HCT116 (cell line): ENCODE results near the gene MYPN. TPM values are rescaled to one million over a fixed set of nuclear protein-coding genes. Genes with fewer than 3 reads are reported as not detected.

ENCODE experiments used
- ATAC-seq: fragments of 200-7000 bp; cut with Tn5 transposase; 2 replicates; pipeline ENCODE4 v1.9.1; 2020; ENCODE audit warnings: mild to moderate bottlenecking, moderate library complexity
- BruUV-seq: library from RNA; stranded (reverse); fragments of 400-500 nt; replicated peaks from 2 replicates; lab custom pipeline; 2021; lab: Mats Ljungman, UMichigan
- CTCF ChIA-PET: fragments of 300-600 bp; sonication (Branson Sonifier 250); formaldehyde crosslinking; loops from one replicate; lab custom pipeline; 2021; ENCODE audit warnings: antibody characterized with exemption; lab: Charles Lee
- POLR2A ChIA-PET: fragments of 300-600, 350-600 bp; sonication (Branson Sonifier 250); formaldehyde crosslinking; loops from one replicate; lab custom pipeline; 2021; ENCODE audit warnings: antibody characterized with exemption; lab: Charles Lee
- RAD21 ChIA-PET, 2 experiments: fragments of 300-600 bp; sonication (Branson Sonifier 250); formaldehyde crosslinking; loops; one replicate each; lab custom pipeline; 2023; ENCODE audit warnings: low total read pairs in 2 of 2; ENCODE audit not compliant: uncharacterized antibody in 2 of 2, unreplicated experiment in 2 of 2, low non-redundant PET in 1 of 2; lab: Charles Lee
- DNase-seq: peaks from one replicate; pipeline ENCODE4 v3.0.0-alpha.2; 2010; ENCODE audit warnings: low read depth, low spot score
- H2AFZ ChIP-seq: fragments of 200-600 bp; shearing (Covaris generic), sonication (generic); 2 replicates; pipeline ENCODE4 v1.6.1; 2017; ENCODE audit warnings: low read depth, mixed run types, mixed read lengths, antibody characterized with exemption, low read length; ENCODE audit not compliant: poor library complexity, severe bottlenecking
- H3K27ac ChIP-seq: 2 replicates; pipeline ENCODE4 v1.5.1; 2012; ENCODE audit warnings: low read depth, low read length
- H3K27me3 ChIP-seq: fragments of 200-600 bp; sonication (generic); 2 replicates; pipeline ENCODE4 v1.6.1; 2016; ENCODE audit warnings: mixed run types, low read length, mixed read lengths; ENCODE audit not compliant: insufficient read depth
- H3K36me3 ChIP-seq, 2 experiments: fragments of 200-500 bp in 1 of 2; fragments of 200-600 bp in 1 of 2; sonication (Bioruptor generic) in 1 of 2; sonication (generic) in 1 of 2; 2 replicates each; pipeline versions ENCODE4 v1.5.1 to v1.6.1; 2014 to 2016; ENCODE audit warnings: low read length in 2 of 2, inconsistent platforms in 1 of 2, mixed read lengths in 1 of 2, mixed run types in 1 of 2; ENCODE audit not compliant: insufficient read depth in 2 of 2, control insufficient read depth in 1 of 2
- H3K4me1 ChIP-seq, 2 experiments: fragments of 200-600 bp in 1 of 2; sonication (generic) in 1 of 2; 2 replicates each; pipeline versions ENCODE4 v1.5.1 to v1.6.1; 2012 to 2017; ENCODE audit warnings: low read length in 2 of 2, inconsistent platforms in 1 of 2, mild to moderate bottlenecking in 1 of 2, mixed read lengths in 1 of 2, mixed run types in 1 of 2, moderate library complexity in 1 of 2; ENCODE audit not compliant: insufficient read depth in 2 of 2, control insufficient read depth in 1 of 2
- H3K4me2 ChIP-seq: fragments of 200-600 bp; sonication (generic); 2 replicates; pipeline ENCODE4 v1.6.1; 2017; ENCODE audit warnings: mixed run types, low read length, mixed read lengths
- H3K4me3 ChIP-seq, 2 experiments: fragments of 200-600 bp in 1 of 2; sonication (generic) in 1 of 2; replicated peaks in 1 of 2; 2 replicates each; pipeline ENCODE4 v1.5.1; 2011 to 2016; ENCODE audit warnings: low read length in 2 of 2, control low read depth in 1 of 2, low read depth in 1 of 2, mild to moderate bottlenecking in 1 of 2, mixed read lengths in 1 of 2, mixed run types in 1 of 2
- H3K79me2 ChIP-seq: fragments of 200-600 bp; sonication (generic); 2 replicates; pipeline ENCODE4 v1.6.1; 2017; ENCODE audit warnings: mild to moderate bottlenecking, mixed run types, low read length, moderate library complexity, mixed read lengths; ENCODE audit not compliant: insufficient read depth
- H3K9ac ChIP-seq: fragments of 200-600 bp; sonication (generic); 2 replicates; pipeline ENCODE4 v1.6.1; 2016; ENCODE audit warnings: low read length, mixed read lengths
- H3K9me2 ChIP-seq: fragments of 200-600 bp; sonication (generic), shearing (Covaris generic); 2 replicates; pipeline ENCODE4 v1.6.1; 2017; ENCODE audit warnings: mixed run types, mild to moderate bottlenecking, moderate library complexity; ENCODE audit not compliant: insufficient read depth
- H3K9me3 ChIP-seq, 2 experiments: fragments of 200-500 bp in 1 of 2; fragments of 200-600 bp in 1 of 2; sonication (Bioruptor generic) in 1 of 2; sonication (generic) in 1 of 2; 2 replicates each; pipeline ENCODE4 v1.6.1; 2014 to 2017; ENCODE audit warnings: low read length in 2 of 2, mixed read lengths in 2 of 2, inconsistent platforms in 1 of 2, low read depth in 1 of 2, mild to moderate bottlenecking in 1 of 2, mixed run types in 1 of 2, moderate library complexity in 1 of 2; ENCODE audit not compliant: control insufficient read depth in 1 of 2, insufficient read depth in 1 of 2
- H4K20me1 ChIP-seq: fragments of 200-600 bp; sonication (generic), shearing (Covaris generic); 2 replicates; pipeline ENCODE4 v1.6.1; 2017; ENCODE audit warnings: mixed run types, mild to moderate bottlenecking, moderate library complexity; ENCODE audit not compliant: insufficient read depth
- POLR2AphosphoS5 ChIP-seq: IDR thresholded peaks from 2 replicates; pipeline ENCODE4 v1.6.1; 2011; ENCODE audit warnings: mild to moderate bottlenecking, low read depth, low read length, moderate library complexity
- RAD21 ChIP-seq: IDR thresholded peaks from 2 replicates; pipeline ENCODE4 v1.6.1; 2012; ENCODE audit warnings: low read depth, mild to moderate bottlenecking
- SP1 ChIP-seq: IDR thresholded peaks from 2 replicates; pipeline ENCODE4 v1.6.1; 2012; ENCODE audit warnings: low read depth
- ZBTB33 ChIP-seq: IDR thresholded peaks from 2 replicates; pipeline ENCODE4 v1.6.1; 2011; ENCODE audit warnings: mild to moderate bottlenecking, low read length, moderate library complexity; ENCODE audit not compliant: insufficient replicate concordance; ENCODE audit errors: extremely low read depth
- intact Hi-C: fragments of 100-400 bp; cut with micrococcal nuclease; formaldehyde crosslinking; loops from 2 replicates; pipeline ENCODE4 v1.10.0; 2022
- total RNA-seq: library from RNA; stranded (reverse); gene quantifications from one replicate; pipeline ENCODE4 v1.2.1, GENCODE V29; 2021; ENCODE audit not compliant: unreplicated experiment

Gene MYPN
- total RNA-seq, 1 experiment from 2014 or later = 0.34 TPM

GRCh38 chr10:68163735-68164134, 54.4 kb downstream of the MYPN start:
- CTCF ChIA-PET = no interaction called here
- H2AFZ ChIP-seq = no peak overlapping the region
- ATAC-seq = no peak
- H3K4me2 ChIP-seq = no peak overlapping the region
- no peak overlapping the region for H3K27ac ChIP-seq
- BruUV-seq = no TSS peak
- no peaks in the 10 kb centered on the region for H3K27me3 ChIP-seq
- H3K9me2 ChIP-seq = no peaks in the 10 kb centered on the region
- no peak overlapping the region for H3K9ac ChIP-seq
- RAD21 ChIA-PET = no interaction called here
- intact Hi-C loops = no loop called here
- H3K36me3 ChIP-seq = no peaks in the 10 kb centered on the region
- DNase-seq = no peak
- TF ChIP-seq ZBTB33 = no peak
- no peaks in the 10 kb centered on the region for H3K79me2 ChIP-seq
- H4K20me1 ChIP-seq = no peaks in the 10 kb centered on the region
- no peaks in the 10 kb centered on the region for H3K4me1 ChIP-seq
- no peaks in the 10 kb centered on the region for H3K9me3 ChIP-seq
- POLR2A ChIA-PET = no interaction called here
- H3K4me3 ChIP-seq = no peak overlapping the region

- H3K79me2 ChIP-seq = no peaks in the 10 kb centered on the region
- no peaks in the 10 kb centered on the region for H3K9me3 ChIP-seq
- intact Hi-C loops = no loop called here
- H3K4me3 ChIP-seq = no peak overlapping the region
- ATAC-seq (no peak), DNase-seq (no peak)
- H3K36me3 ChIP-seq = no peaks in the 10 kb centered on the region
- ChIA-PET POLR2A (no interaction called here), CTCF (interaction anchor here (1.3 kb wide), 1 partner anchor 47 kb away, joined by 3 read pairs; no protein-coding TSS in a partner anchor), RAD21 (no interaction called here)
- no peak overlapping the region for H3K9ac ChIP-seq
- TF ChIP-seq POLR2AphosphoS5 (no peak), RAD21 (no peak), SP1 (no peak)
- no peaks in the 10 kb centered on the region for H4K20me1 ChIP-seq
- no peak overlapping the region for H3K27ac ChIP-seq
- no TSS peak for BruUV-seq
- no peaks in the 10 kb centered on the region for H3K9me2 ChIP-seq
- no peaks in the 10 kb centered on the region for H3K4me1 ChIP-seq
- H3K27me3 ChIP-seq = no peaks in the 10 kb centered on the region
- H3K4me2 ChIP-seq = no peak overlapping the region
- no peak overlapping the region for H2AFZ ChIP-seq
Observed at GRCh38 chr10:68165643-68166042, 56.4 kb downstream of the MYPN start.
